NCI-H69 (cell line): ENCODE data around the gene NMB.
"Not testable (repeated sequence)": the region's sequence is repeated elsewhere in the genome, so short reads cannot be mapped to it uniquely, and the experiment has no call there.

Experiments
- DNase-seq: peaks from one replicate; lab custom pipeline; 2025; lab: John Stamatoyannopoulos, UW

NMB gene

DNA sequence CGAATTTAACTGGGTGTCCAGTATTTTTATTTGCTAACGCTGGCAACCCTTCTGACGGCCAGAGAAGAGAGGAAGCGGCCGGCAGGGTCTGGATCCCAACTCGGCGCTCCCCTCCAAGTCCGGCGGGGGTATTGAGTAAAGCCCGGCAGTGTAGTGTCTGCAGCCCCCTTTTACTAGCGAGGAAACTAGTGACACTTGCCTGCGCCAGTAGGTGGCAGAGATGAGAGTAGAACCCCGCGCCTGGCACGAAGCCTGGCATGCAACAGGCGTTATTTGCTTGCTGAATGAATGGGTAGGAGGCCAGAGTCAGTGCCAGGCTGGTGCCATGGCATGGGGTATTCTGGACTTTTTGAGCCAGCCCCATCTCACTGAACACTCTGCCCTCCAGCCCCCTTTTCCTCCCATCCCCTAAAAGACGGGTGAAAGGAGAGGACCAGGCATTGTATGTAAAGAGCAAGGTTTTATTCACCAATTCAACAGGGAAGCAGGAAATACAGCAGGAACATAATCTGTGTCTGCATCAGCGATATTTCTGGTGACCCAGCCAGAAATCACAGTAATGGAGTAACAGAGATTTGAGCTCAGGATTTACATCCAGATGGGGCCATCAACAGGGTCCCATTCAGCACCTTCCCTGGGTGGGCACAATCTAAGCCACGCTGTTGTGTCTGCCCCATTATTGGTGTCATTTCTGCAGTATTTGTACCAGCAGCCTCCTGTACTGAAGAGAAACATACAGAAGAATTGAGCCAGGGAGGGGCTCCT lies 3.1 kb downstream of the NMB start:
- peak; percentile 88 for DNase-seq

DNA sequence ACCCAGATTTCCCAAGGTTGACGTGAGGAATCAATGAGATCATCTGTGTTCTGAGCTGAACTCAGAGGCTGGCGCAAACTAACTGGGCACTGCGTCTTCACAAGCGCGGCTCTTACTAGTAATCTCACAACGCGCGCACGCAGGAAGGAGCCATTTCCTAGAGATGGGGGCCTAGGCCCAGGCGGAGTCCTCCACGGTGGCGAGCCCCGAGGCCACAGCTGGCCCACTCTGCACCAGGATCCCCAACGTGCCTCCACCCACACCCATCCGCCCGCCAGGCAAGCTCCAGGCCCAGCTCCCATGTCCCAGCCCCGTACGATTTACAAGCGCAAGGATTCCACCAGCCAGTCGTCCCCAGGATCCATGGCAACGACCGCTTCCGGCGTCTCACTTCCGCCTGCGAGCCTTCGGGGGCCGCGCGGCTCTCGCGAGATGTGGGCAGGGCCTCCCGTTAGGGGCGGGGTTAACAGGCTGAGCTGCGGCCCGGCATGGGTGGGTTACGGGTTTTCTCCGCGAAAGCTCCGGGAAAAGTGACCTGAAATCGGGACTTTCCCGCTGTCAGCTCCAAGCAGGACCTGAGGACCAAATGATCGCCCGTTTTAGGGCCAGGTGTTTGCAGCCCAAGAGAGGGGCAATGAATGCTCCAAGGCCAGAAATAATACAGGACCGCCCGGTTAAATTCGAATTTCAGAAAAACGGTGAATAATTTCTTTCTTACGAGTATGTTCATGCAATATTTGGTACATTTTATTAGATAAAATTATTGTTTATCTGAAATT lies 3.9 kb downstream of the NMB start, which contains the start of gene WDR73:
TSS of gene WDR73 (minus strand) at position 374 of the 779 bp plus-strand sequence. CDS start at position 365, 9 bp downstream.
- DNase-seq: peak; percentile 93

- DNase-seq: no peak
These were observed 4.5 kb downstream of the NMB start for GRCh38 chr15:84653584-84653909.

DNA sequence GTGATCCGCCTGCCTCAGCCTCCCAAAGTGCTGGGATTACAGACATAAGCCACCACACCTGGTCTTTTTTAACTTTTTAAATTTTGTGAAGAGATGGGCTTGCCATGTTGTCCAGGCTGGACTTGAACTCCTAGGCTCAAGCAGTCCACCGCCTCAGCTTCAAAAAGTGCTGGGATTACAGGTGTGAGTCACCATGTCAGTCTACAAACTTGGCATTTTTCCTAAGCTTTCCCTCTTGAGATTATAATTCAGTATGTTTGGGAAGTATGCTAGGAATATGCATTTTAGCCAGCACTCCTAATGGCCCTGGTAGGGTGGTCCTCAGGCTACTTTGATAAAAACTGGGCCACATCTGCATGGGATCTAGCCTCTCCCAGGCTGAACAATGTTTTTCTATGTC lies 8.3 kb downstream of the NMB start:
- DNase-seq: no peak

DNA sequence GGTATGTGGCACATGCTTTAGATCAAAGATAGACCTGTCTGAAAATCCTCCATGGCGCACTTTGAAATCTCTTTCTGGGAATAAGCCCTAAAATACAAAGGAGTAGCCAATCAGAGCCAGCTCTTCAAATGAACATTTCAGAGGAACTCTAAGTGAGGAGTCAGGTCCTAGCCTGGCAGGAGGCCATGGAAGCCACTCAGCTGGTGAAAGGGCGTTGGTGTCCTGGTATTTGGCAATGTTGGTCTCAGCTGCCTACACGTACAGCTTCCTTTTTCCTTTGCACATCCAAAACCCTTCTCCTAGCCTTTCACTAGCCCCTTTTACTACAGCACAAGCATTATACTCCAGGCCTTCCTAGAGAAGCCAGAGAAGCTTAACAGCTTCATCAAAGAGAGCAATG lies 9.5 kb downstream of the NMB start:
- no peak for DNase-seq

DNA sequence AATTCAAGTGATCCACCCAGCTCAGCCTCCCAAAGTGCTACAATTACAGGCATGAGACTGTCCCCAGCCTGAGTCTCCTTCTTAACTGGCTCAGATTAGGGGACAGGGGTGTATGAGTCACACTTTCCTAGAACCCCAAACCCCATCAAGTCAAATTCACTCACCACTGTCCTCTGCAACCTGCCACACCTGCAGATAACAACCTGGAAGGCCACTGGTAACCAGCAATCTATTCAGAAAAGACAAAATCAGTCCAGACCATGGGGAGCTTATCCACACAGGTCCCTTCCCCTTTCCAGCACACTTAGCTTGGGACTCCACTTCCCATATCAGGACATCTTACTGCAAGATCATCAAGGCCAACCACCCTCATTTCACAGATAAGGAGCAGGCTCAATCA lies 10.3 kb downstream of the NMB start:
- no peak for DNase-seq

DNA sequence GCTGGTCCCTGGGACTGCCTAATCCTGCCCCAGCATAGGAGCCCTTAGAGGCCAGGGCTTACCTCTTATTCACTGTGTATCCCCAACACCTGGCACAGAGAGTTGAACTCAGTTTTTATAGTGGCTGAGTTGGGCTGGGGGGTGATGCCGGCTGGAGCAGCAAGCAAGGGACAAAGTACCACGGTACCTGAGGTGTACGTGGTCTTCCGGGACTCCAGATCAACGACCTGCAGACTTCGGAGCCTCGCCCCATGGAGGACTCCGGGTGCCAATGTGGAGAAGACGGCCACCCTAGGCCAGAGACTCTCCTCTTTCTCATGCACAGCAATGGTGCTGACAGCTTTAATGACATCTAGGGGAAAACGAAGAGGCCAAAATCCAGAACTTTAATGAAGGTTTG lies 12.0 kb downstream of the NMB start:
- no peak for DNase-seq

- no peak for DNase-seq
These were observed 12.5 kb downstream of the NMB start for GRCh38 chr15:84645496-84645895.

- no peak for DNase-seq
These were observed 14.2 kb downstream of the NMB start for GRCh38 chr15:84643838-84644237.

GRCh38 chr15:84642640-84643039 lies 15.4 kb downstream of the NMB start:
- not testable (repeated sequence) for DNase-seq

- DNase-seq: not testable (repeated sequence)
These were observed 16.1 kb downstream of the NMB start for GRCh38 chr15:84641871-84642270.

- peak; percentile 6 for DNase-seq
These were observed 19.9 kb downstream of the NMB start for GRCh38 chr15:84638103-84638502.

DNA sequence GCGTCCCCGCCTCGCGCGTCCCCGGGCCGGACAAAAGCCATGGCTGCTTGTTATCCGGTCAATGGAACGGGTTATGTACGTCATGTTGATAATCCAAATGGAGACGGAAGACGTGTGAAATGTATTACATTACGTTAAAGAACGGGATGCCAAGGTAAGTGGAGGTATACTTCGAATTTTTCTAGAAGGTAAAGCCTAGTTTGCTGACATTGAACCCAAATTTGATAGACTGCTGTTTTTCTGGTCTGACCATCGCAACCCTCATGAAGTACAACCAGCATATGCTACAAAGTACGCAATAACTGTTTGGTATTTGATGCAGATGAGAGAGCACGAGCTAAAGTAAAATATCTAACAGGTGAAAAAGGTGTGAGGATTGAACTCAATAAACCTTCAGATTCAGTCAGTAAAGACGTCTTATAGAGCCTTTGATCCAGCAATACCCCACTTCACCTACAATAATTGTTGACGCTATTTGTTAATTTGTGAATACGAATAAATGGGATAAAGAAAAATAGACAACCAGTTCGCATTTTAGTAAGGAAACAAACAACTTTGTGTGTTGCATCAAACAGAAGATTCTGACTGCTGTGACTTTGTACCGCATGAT lies 23.7 kb downstream of the NMB start:
- no peak for DNase-seq

DNA sequence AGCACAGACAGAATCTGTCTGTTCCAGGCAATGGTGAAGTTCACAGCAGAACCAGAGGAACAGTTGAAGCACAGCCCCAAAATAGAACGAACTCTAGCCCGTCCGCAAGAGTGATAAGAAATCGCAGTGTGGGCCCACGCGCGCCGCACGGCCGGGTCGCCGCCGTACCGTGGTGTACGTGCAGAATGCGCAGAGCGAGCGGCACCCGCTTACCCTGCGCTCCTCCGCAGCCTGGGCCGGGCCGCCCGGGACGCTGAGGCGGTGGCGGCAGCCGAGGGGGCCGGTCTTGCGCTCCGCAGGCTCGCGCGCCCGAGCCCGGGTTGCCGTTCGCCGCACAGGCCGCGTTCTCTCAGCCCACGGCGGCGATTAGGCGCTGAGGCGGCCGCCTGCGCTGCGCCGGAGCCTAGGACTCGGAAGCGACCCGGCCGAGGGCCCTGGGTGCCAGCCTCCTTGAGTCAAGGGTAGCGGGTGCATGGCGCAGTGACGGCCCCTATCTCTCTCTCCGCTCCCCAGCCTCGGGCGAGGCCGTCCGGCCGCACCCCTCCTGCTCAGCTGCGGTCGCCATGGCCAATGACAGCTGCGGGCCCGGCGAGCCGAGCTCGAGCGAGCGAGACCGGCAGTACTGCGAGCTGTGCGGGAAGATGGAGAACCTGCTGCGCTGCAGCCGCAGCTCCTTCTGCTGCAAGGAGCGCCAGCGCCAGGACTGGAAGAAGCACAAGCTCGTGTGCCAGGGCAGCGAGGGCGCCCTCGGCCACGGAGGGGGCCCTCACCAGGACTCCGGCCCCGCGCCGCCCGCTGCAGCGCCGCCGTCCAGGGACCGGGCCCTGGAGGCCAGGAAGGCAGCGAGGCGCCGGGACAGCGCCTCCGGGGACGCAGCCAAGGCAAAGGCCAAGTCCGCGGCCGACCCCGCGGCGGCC lies 24.4 kb downstream of the NMB start:
- DNase-seq: peak; percentile 61

- DNase-seq: peak; percentile 15
These were observed 26.2 kb downstream of the NMB start for GRCh38 chr15:84631706-84632272.

DNA sequence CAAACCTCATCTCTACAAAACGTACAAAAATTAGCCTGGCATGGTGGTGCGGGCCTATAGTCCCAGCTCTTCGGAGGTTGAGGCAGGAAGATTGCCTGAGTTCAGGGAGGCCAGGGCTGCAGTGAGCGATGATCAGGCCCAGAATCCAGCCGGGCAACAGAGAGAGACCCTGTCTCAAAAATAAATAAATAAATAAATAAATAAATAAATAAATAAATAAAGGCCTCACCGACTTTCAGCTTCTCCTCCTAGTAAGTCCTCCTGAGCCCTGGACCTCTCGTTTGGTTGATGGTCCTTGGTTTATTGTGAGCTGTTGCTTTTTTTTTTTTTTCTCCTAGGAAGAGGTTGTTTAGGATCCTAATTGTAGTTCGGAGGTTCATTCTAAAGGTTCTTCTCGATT lies 29.0 kb downstream of the NMB start:
- DNase-seq: no peak

- DNase-seq: no peak
These were observed 32.9 kb downstream of the NMB start for GRCh38 chr15:84625123-84625522.

GRCh38 chr15:84624359-84624758 lies 33.6 kb downstream of the NMB start:
- no peak for DNase-seq

- no peak for DNase-seq
These were observed 36.5 kb downstream of the NMB start for GRCh38 chr15:84621358-84621979.

DNA sequence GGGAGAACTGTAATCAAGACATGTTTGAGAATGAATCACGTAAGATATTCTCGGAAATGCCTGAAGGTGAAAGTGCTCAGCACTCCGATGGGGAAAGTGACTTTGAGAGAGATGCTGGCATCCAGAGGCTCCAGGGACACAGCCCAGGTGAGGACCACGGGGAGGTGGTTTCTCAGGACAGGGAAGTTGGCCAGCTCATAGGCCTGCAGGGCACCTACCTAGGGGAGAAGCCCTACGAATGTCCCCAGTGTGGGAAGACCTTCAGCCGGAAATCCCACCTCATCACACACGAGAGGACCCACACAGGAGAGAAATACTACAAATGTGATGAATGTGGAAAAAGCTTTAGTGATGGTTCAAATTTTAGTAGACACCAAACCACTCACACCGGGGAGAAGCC lies 37.4 kb downstream of the NMB start:
- no peak for DNase-seq

DNA sequence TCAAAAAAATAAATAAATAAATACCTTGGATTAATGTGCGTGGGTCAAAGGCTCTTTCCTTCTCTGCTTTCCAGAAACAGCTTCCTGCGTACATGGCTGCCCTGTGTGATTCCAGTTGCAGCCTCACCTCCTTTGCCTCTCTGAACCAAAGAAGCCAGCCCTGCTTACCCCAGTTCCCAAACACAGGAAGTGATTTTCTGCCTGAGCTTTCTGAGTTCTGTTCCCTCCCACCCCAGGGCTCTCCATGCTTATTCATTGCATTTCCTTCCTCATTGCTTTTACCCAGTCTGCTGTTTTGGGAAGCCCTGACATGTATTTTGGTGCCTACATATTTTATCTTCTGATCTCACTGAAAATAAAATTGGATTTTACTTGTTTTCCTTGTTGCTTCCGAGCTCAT lies 41.8 kb downstream of the NMB start:
- no peak for DNase-seq
